Stomach (tissue), 4 donors: ENCODE data around the gene SCYGR4.

Experiments
- CTCF ChIP-seq, 7 experiments: fragments of 450-650 bp in 4 of 7; fragments of 200-600 bp in 3 of 7; sonication (generic) in 3 of 7; IDR thresholded peaks; one replicate each; pipeline ENCODE4 v1.5.1; 2016 to 2019; ENCODE audit warnings: antibody characterized with exemption in 7 of 7, control low read depth in 2 of 7, mild to moderate bottlenecking in 1 of 7
- POLR2AphosphoS5 ChIP-seq, 3 donors: sonication (generic); formaldehyde crosslinking; IDR thresholded peaks; one replicate each; pipeline ENCODE4 v1.6.1; 2016; ENCODE audit warnings: antibody characterized with exemption in 3 of 3

GRCh38 chr2:227614246-227614645 is 3.1 kb upstream of the SCYGR4 start:
- TF ChIP-seq CTCF (IDR thresholded peaks at IDR 0.05), result no peak
- TF ChIP-seq POLR2AphosphoS5 (IDR thresholded peaks at IDR 0.05), result no peak
